Keratinocyte (primary cell): ENCODE results near the gene ANO7. TPM values are rescaled to one million over a fixed set of nuclear protein-coding genes. Genes with fewer than 3 reads are reported as not detected.
A peak's percentile ranks its signal among the peaks of the same experiment; 100 is the strongest.

Experiments
- DNase-seq: peaks from one replicate; pipeline ENCODE4 v3.0.0-alpha.2; 2011; ENCODE audit warnings: low read depth, missing footprints, low spot score
- FAIRE-seq: peaks from 2 replicates; lab custom pipeline; 2011; peaks lifted over from hg19 to GRCh38; lab: Jason Lieb, UNC
- H2AFZ ChIP-seq: 2 replicates; pipeline ENCODE4 v1.6.0; 2012; ENCODE audit warnings: low read length, control low read depth, inconsistent platforms; ENCODE audit not compliant: control insufficient read depth
- H3K27ac ChIP-seq: 2 replicates; pipeline ENCODE4 v1.5.1; 2011; ENCODE audit warnings: low read length; ENCODE audit not compliant: control insufficient read depth, insufficient read depth
- H3K27me3 ChIP-seq: 3 replicates; pipeline ENCODE4 v1.6.0; 2011; ENCODE audit warnings: low read length; ENCODE audit not compliant: control insufficient read depth, insufficient read depth; ENCODE audit errors: extremely low read depth
- H3K36me3 ChIP-seq, 2 experiments: 2 replicates in 1 of 2; 3 replicates in 1 of 2; pipeline ENCODE4 v1.5.1; 2011; ENCODE audit warnings: low read length in 2 of 2, mild to moderate bottlenecking in 1 of 2; ENCODE audit not compliant: control insufficient read depth in 2 of 2, insufficient read depth in 2 of 2; ENCODE audit errors: extremely low read depth in 1 of 2
- H3K4me1 ChIP-seq: 3 replicates; pipeline ENCODE4 v1.5.1; 2011; ENCODE audit warnings: low read length; ENCODE audit not compliant: control insufficient read depth, insufficient read depth; ENCODE audit errors: extremely low read depth
- H3K4me2 ChIP-seq: 3 replicates; pipeline ENCODE4 v1.6.0; 2011; ENCODE audit warnings: low read depth, low read length; ENCODE audit not compliant: control insufficient read depth, insufficient read depth; ENCODE audit errors: extremely low read depth
- H3K4me3 ChIP-seq, 3 experiments: fragments of 200-600 bp in 1 of 3; sonication (generic) in 1 of 3; 2 replicates in 2 of 3; 3 replicates in 1 of 3; pipeline ENCODE4 v1.5.1; 2011 to 2016; ENCODE audit warnings: low read length in 3 of 3, mild to moderate bottlenecking in 3 of 3, control low read depth in 2 of 3, inconsistent platforms in 1 of 3, low read depth in 1 of 3, mixed read lengths in 1 of 3, mixed run types in 1 of 3, moderate library complexity in 1 of 3; ENCODE audit not compliant: control insufficient read depth in 2 of 3, insufficient read depth in 2 of 3; ENCODE audit errors: extremely low read depth in 1 of 3
- H3K79me2 ChIP-seq: 2 replicates; pipeline ENCODE4 v1.6.0; 2012; ENCODE audit warnings: low read length; ENCODE audit not compliant: control insufficient read depth, insufficient read depth
- H3K9ac ChIP-seq: 3 replicates; pipeline ENCODE4 v1.6.0; 2011; ENCODE audit warnings: low read length; ENCODE audit not compliant: control insufficient read depth, insufficient read depth; ENCODE audit errors: extremely low read depth
- H3K9me1 ChIP-seq: 3 replicates; pipeline ENCODE4 v1.6.0; 2011; ENCODE audit warnings: low read length; ENCODE audit not compliant: control insufficient read depth, insufficient read depth; ENCODE audit errors: extremely low read depth
- H3K9me3 ChIP-seq: 2 replicates; pipeline ENCODE4 v1.5.1; 2012; ENCODE audit warnings: low read depth, low read length; ENCODE audit not compliant: control insufficient read depth
- H4K20me1 ChIP-seq: 3 replicates; pipeline ENCODE4 v1.6.0; 2011; ENCODE audit warnings: low read length; ENCODE audit not compliant: control insufficient read depth, insufficient read depth; ENCODE audit errors: extremely low read depth
- EZH2 ChIP-seq: IDR thresholded peaks from one replicate; pipeline ENCODE4 v1.6.1; 2012; ENCODE audit warnings: inconsistent platforms, mild to moderate bottlenecking, low read length, moderate library complexity
- dilution Hi-C: fragments of 300-500 bp; cut with MboI; formaldehyde crosslinking; loops from one replicate; pipeline ENCODE4 v1.7.0; 2020; ENCODE audit warnings: low sequenced_read_pairs; ENCODE audit not compliant: extremely low pct_ligation_motif_present
- polyA plus RNA-seq, 5 experiments: library from polyadenylated mRNA; depleted of rRNA in 3 of 5; stranded (reverse) in 3 of 5; stranded (forward) in 1 of 5; unstranded in 1 of 5; fragments of >200 nt; gene quantifications; 1 replicate in 1 of 5; 2 replicates in 3 of 5; 3 replicates in 1 of 5; pipeline versions ENCODE4 v1.2.1 to v1.2.3, GENCODE V29; 2011 to 2012; ENCODE audit warnings: missing spikeins in 2 of 5, low read depth in 1 of 5, low replicate concordance in 1 of 5
- TF ChIP-seq, protein P1 (sequence below), 3 experiments: IDR thresholded peaks in 1 of 3; conservative IDR thresholded peaks in 1 of 3; optimal IDR thresholded peaks in 1 of 3; 2 replicates in 2 of 3; 3 replicates in 1 of 3; pipeline versions ENCODE3 to v1.5.1; 2011; ENCODE audit warnings: low read length in 3 of 3, mild to moderate bottlenecking in 3 of 3, moderate library complexity in 2 of 3, control low read depth in 1 of 3, inconsistent platforms in 1 of 3; ENCODE audit not compliant: insufficient read depth in 2 of 3; ENCODE audit errors: extremely low read depth in 1 of 3

ANO7 gene
- polyA plus RNA-seq, 1 donor (not counting 4 experiments of a cell fraction or from before 2014, with no cell fraction given), result 0.14 TPM

DNA sequence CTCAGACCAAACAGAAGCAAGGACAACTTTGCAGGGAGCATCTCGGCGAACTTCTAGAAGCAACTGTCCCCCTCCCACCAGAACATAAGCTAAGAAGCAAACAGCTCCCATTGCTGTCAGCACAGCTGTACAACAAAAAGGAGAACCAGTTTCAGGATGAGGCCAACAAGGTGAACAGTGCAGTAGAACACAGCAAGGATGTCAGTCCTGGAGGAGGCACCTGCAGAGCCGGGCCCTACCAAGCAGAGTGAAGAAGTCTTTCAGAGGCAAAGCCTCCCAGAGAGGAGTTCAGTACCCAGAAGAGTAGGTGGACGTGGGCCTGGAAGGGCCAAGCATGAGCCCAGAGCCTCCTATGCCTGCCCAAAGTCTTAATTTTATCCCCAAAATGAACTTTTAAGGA is 40.2 kb upstream of the ANO7 start:
- Histone ChIP-seq H3K36me3 (peaks cover 0 to 4% of the 10 kb centered on the region in 2 experiments), H3K27me3 (no peaks in the 10 kb centered on the region), H3K4me3 (peak overlapping the region in 2 of 3 experiments; percentile 78 to 88), H3K9me1 (no peaks in the 10 kb centered on the region), H3K4me1 (peaks cover 16% of the 10 kb centered on the region), H3K9ac (peak overlapping the region; percentile 84), H3K4me2 (peak overlapping the region; percentile 85), H3K27ac (no peak overlapping the region), H3K9me3 (no peaks in the 10 kb centered on the region), H2AFZ (peak overlapping the region; percentile 75), H4K20me1 (no peaks in the 10 kb centered on the region), H3K79me2 (peaks cover 18% of the 10 kb centered on the region)
- DNase-seq, result no peak
- no peak for FAIRE-seq
- dilution Hi-C loops, result no loop called here
- TF ChIP-seq, protein P1, sequence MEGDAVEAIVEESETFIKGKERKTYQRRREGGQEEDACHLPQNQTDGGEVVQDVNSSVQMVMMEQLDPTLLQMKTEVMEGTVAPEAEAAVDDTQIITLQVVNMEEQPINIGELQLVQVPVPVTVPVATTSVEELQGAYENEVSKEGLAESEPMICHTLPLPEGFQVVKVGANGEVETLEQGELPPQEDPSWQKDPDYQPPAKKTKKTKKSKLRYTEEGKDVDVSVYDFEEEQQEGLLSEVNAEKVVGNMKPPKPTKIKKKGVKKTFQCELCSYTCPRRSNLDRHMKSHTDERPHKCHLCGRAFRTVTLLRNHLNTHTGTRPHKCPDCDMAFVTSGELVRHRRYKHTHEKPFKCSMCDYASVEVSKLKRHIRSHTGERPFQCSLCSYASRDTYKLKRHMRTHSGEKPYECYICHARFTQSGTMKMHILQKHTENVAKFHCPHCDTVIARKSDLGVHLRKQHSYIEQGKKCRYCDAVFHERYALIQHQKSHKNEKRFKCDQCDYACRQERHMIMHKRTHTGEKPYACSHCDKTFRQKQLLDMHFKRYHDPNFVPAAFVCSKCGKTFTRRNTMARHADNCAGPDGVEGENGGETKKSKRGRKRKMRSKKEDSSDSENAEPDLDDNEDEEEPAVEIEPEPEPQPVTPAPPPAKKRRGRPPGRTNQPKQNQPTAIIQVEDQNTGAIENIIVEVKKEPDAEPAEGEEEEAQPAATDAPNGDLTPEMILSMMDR (optimal IDR thresholded peaks at IDR 0.05 in 1 of 3, IDR thresholded peaks at IDR 0.05 in 1 of 3, conservative IDR thresholded peaks at IDR 0.05 in 1 of 3; ENCODE audit: extremely low read depth in 1 of 3, insufficient read depth in 2 of 3, low read length in 3 of 3), result no peak
- no peak for TF ChIP-seq EZH2

DNA sequence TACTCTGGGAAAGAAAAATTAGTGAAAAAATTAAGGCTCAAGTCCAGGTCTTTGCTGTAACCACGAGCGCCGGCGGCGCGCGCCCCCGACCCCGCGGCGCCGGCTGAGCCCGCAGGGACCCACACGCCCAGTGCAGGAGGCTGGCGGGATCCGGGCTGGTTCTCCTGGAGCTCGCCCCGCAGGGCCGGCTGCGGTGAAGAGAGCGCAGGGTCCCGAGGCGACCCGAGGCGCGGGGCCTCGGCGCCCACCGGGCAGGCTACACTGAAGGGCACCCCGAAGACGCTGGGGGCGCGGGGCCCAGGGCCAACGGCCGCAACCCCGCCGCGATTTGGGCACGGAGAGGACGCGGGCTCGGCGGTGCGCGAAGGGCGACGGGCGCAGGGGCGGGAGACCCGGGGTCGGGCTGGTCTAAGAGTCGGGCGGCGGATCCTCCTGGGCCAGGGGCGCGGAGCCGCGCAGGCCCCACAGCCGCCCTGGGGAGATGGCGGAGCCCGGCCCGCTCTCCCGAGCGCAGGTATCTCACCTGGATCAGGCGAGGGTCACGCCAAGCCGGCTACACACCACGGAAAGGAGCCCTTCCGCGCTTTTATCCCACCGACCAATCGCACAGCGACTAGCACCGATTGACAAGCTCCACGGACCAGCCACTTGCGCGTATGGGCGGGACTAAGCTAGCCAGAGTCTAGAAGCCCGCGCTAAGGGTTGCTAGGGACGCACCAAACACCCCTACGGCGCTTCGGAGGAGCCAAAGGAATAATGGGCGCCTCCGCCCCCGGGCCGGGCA is 39.4 kb upstream of the ANO7 start, which contains the start of gene PASK:
TSS of gene PASK (minus strand) at position 582 of the 784 bp plus-strand sequence. CDS start 6,440 bp downstream, outside the sequence.
- DNase-seq (peak; percentile 85), FAIRE-seq (peak; percentile 93)
- Histone ChIP-seq H3K4me2 (peak within 1 kb of the TSS; percentile 85), H3K79me2 (peaks cover 19% of the 10 kb centered on the region), H3K9me3 (no peaks in the 10 kb centered on the region), H3K36me3 (peaks cover 0 to 6% of the 10 kb centered on the region in 2 experiments), H2AFZ (peak within 1 kb of the TSS; percentile 100), H4K20me1 (no peaks in the 10 kb centered on the region), H3K9ac (peak within 1 kb of the TSS; percentile 84), H3K4me1 (peaks cover 16% of the 10 kb centered on the region), H3K27me3 (no peaks in the 10 kb centered on the region), H3K4me3 (peak within 1 kb of the TSS; percentile 78 to 88 (median 81)), H3K9me1 (no peaks in the 10 kb centered on the region), H3K27ac (peak within 1 kb of the TSS; percentile 76)
- dilution Hi-C loops, result no loop called here
- TF ChIP-seq EZH2, result no peak
- TF ChIP-seq, protein P1 (optimal IDR thresholded peaks at IDR 0.05 in 1 of 3, IDR thresholded peaks at IDR 0.05 in 1 of 3, conservative IDR thresholded peaks at IDR 0.05 in 1 of 3; ENCODE audit: extremely low read depth in 1 of 3, insufficient read depth in 2 of 3, low read length in 3 of 3), result no peak
